Sigmoid colon (tissue), 4 donors: ENCODE data around the gene CCDC154.

Experiments
- POLR2A ChIP-seq, 2 donors: fragments of 450-650 bp; IDR thresholded peaks; one replicate each; pipeline ENCODE4 v1.6.1; 2016; ENCODE audit warnings: antibody characterized with exemption in 2 of 2, mild to moderate bottlenecking in 2 of 2, moderate library complexity in 2 of 2
- POLR2AphosphoS5 ChIP-seq, 4 donors: sonication (generic); formaldehyde crosslinking; IDR thresholded peaks; one replicate each; pipeline ENCODE4 v1.6.1; 2017; ENCODE audit warnings: antibody characterized with exemption in 4 of 4
- TF ChIP-seq, protein P1 (sequence below), 4 experiments: fragments of 450-650 bp in 3 of 4; fragments of 200-600 bp in 1 of 4; IDR thresholded peaks; one replicate each; pipeline ENCODE4 v1.5.1; 2016 to 2019; ENCODE audit warnings: antibody characterized with exemption in 4 of 4, mild to moderate bottlenecking in 3 of 4, moderate library complexity in 2 of 4

- TF ChIP-seq, protein P1, sequence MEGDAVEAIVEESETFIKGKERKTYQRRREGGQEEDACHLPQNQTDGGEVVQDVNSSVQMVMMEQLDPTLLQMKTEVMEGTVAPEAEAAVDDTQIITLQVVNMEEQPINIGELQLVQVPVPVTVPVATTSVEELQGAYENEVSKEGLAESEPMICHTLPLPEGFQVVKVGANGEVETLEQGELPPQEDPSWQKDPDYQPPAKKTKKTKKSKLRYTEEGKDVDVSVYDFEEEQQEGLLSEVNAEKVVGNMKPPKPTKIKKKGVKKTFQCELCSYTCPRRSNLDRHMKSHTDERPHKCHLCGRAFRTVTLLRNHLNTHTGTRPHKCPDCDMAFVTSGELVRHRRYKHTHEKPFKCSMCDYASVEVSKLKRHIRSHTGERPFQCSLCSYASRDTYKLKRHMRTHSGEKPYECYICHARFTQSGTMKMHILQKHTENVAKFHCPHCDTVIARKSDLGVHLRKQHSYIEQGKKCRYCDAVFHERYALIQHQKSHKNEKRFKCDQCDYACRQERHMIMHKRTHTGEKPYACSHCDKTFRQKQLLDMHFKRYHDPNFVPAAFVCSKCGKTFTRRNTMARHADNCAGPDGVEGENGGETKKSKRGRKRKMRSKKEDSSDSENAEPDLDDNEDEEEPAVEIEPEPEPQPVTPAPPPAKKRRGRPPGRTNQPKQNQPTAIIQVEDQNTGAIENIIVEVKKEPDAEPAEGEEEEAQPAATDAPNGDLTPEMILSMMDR (IDR thresholded peaks at IDR 0.05) = no peak
- no peak for TF ChIP-seq POLR2AphosphoS5 (IDR thresholded peaks at IDR 0.05)
- no peak for TF ChIP-seq POLR2A (IDR thresholded peaks at IDR 0.05)
Observed at GRCh38 chr16:1445518-1446203, 1.3 kb upstream of the CCDC154 start.
